SK-N-MC (cell line): Measurements from ENCODE around the gene MOV10.

ENCODE experiments used
- DNase-seq: peaks from one replicate; pipeline ENCODE4 v3.0.0-alpha.2; 2011; ENCODE audit warnings: low read depth, low spot score
- H3K27ac ChIP-seq: fragments of 200-600 bp; sonication (generic); 2 replicates; pipeline ENCODE4 v1.5.1; 2016; ENCODE audit warnings: mixed run types
- H3K36me3 ChIP-seq: fragments of 200-600 bp; sonication (generic); 2 replicates; pipeline ENCODE4 v1.6.1; 2017; ENCODE audit warnings: antibody characterized with exemption, low read length, mixed read lengths; ENCODE audit not compliant: insufficient read depth
- H3K4me3 ChIP-seq: fragments of 200-600 bp; sonication (generic); 2 replicates; pipeline ENCODE4 v1.5.1; 2016
- H3K9ac ChIP-seq: fragments of 200-600 bp; sonication (generic); 2 replicates; pipeline ENCODE4 v1.8.0; 2017; ENCODE audit warnings: mixed run types, mixed read lengths; ENCODE audit not compliant: insufficient read length
- H3K9me3 ChIP-seq: fragments of 200-600 bp; sonication (generic); 2 replicates; pipeline ENCODE4 v1.6.1; 2017; ENCODE audit warnings: low read depth, mild to moderate bottlenecking, antibody characterized with exemption, low read length, moderate library complexity, mixed read lengths
- EZH2 ChIP-seq: fragments of 200-600 bp; sonication (generic); IDR thresholded peaks from one replicate; pipeline ENCODE4 v1.6.1; 2017; ENCODE audit warnings: antibody characterized with exemption
- FOXP2 ChIP-seq: optimal IDR thresholded peaks from 2 replicates; pipeline ENCODE3; 2011; ENCODE audit warnings: mild to moderate bottlenecking, moderate library complexity; ENCODE audit not compliant: insufficient read depth; ENCODE audit errors: extremely low read length, control extremely low read depth
- POLR2AphosphoS5 ChIP-seq: IDR thresholded peaks from 2 replicates; pipeline ENCODE4 v1.6.1; 2012; ENCODE audit warnings: mild to moderate bottlenecking, low read depth, low read length, borderline replicate concordance

MOV10 gene

DNA sequence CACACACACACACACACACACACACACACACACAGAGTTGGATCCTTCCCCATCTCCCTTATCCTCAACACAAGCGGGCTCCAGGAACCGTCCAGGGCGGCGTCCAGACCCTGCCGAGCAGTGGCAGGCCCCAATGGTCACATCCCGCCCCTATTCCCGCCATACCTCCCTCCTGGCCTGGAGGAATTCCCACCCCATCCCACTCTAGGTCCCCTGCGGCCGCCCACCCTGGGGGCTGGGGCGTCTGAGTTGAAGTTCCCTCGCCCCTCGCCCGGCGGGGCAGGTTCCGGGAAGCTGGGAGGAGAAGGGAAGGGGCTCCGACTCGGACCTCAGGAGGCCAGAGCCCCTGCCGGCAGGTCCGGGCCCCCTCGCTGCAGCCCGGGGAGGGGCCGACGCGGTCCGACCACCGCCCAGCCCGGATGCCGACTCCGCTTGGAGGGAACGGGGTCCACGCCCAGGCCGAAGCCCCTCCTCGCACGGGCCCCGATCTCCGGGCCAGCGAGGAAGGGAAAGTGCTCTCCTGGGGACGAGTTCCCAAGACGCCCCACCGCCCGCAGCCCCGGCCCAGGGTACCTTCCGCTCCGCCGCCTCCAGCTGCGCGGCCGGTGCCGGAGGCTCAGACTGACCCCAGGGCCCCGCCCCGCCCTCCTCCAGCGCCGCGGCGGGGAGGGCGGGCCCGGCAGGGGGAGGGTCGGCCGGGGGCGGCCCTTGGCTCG is 32.2 kb downstream of the MOV10 start, which contains the start of gene RHOC:
TSS of gene RHOC (minus strand) at position 623 of the 716 bp plus-strand sequence. CDS start 3,328 bp downstream, outside the sequence.
- TF ChIP-seq POLR2AphosphoS5 (no peak), EZH2 (no peak), FOXP2 (no peak)
- H3K4me3 ChIP-seq, result peak within 1 kb of the TSS; percentile 76
- DNase-seq, result no peak
- no peaks in the 10 kb centered on the region for H3K9me3 ChIP-seq
- no peaks in the 10 kb centered on the region for H3K36me3 ChIP-seq
- H3K27ac ChIP-seq, result peak within 1 kb of the TSS; percentile 75
- H3K9ac ChIP-seq, result peak within 1 kb of the TSS; percentile 59

DNA sequence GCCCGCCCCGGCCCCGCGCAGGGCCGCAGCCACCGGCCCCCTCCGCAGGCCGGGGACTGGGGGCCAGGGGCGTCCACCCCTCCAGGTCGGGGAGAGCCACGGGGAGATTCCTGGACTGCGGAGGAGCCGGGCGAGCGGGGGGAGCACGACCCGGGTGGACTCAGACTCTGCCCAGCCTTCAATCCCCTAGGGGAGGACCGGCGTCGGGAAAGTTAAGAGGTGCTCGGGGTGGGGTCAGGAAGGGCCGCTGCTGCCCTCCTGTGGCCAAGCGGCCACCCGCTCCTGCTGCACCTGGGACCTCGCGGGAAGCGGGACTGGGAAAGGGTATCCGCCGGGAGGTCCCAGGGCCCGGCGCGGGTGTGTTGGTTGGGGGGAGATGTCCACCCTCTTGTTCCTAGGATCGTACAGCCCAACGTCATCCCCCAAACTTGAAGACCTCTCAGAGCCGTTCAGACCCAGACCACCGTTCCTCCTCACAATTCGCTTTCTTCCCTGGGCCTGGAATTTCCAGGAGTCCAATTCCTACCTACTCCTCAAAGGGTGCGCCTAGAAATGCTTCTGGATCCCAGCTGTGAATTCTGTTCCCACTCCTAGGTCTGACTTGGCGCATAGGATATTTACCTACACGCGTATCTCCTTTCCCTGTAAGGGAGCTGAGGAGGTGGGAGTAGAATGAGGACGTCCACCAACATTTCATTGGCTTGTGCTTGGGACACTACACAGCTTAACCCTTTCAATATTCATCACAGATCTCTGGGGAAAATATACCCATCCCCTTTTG is 33.0 kb downstream of the MOV10 start:
- Histone ChIP-seq H3K9ac (no peak overlapping the region), H3K36me3 (no peaks in the 10 kb centered on the region)
- TF ChIP-seq FOXP2, result no peak
- no peak for TF ChIP-seq POLR2AphosphoS5
- no peak for TF ChIP-seq EZH2

DNA sequence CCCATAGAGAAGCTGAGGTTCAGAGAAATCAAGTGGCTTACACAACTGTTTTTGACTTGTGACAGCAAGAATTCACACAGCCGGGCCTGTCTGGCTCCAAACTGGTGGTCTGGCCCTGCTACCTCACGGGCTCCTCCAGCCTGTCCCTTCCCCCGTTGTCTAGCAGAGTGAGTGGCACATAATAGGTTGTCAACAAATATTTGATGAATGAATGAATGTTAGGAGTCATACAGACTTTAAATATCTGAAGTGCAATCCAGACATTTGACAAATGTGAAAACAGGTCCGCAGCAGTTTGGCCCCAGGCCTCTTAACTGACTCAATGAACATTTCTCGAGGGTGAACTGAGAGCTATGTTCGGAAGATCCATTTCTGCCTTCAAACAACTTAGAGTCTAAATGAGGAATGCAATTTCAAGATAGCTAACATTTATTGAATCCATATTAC is 33.6 kb downstream of the MOV10 start:
- Histone ChIP-seq H3K9ac (no peak overlapping the region), H3K4me3 (no peak overlapping the region)

More for the DNA sequence above, 33.0 kb downstream of the MOV10 start:
- Histone ChIP-seq H3K27ac (no peak overlapping the region), H3K4me3 (peak overlapping the region; percentile 76), H3K9me3 (no peaks in the 10 kb centered on the region)
- no peak for DNase-seq

DNA sequence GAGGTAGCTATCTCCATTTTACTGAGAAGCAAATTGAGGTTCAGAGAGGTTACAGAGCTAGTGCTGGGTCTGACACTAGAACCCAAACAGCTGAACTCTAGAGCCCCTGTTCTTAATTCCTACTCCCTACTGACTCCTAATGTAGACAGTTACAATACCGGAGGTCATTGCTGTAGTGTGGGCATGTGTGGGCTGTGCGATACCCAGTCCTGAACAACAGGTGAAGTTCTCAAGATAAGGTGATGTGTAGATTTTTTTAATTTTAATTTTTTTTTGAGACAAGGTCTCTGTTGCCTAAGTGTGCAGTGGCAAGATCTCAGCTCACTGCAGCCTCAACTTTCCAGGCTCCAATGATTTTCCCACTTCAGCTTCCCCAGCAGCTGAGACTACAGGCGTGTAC is 34.0 kb downstream of the MOV10 start:
- no peak overlapping the region for H3K4me3 ChIP-seq
- no peak overlapping the region for H3K27ac ChIP-seq
- no peak for DNase-seq
- no peaks in the 10 kb centered on the region for H3K36me3 ChIP-seq
- no peak overlapping the region for H3K9ac ChIP-seq
- no peaks in the 10 kb centered on the region for H3K9me3 ChIP-seq
- no peak for TF ChIP-seq FOXP2
- TF ChIP-seq POLR2AphosphoS5, result no peak
- no peak for TF ChIP-seq EZH2

More for the DNA sequence above, 33.6 kb downstream of the MOV10 start:
- H3K9me3 ChIP-seq, result no peaks in the 10 kb centered on the region
- no peak for TF ChIP-seq POLR2AphosphoS5
- no peak for TF ChIP-seq EZH2
- no peak for TF ChIP-seq FOXP2
- H3K27ac ChIP-seq, result no peak overlapping the region
- no peaks in the 10 kb centered on the region for H3K36me3 ChIP-seq
- no peak for DNase-seq

DNA sequence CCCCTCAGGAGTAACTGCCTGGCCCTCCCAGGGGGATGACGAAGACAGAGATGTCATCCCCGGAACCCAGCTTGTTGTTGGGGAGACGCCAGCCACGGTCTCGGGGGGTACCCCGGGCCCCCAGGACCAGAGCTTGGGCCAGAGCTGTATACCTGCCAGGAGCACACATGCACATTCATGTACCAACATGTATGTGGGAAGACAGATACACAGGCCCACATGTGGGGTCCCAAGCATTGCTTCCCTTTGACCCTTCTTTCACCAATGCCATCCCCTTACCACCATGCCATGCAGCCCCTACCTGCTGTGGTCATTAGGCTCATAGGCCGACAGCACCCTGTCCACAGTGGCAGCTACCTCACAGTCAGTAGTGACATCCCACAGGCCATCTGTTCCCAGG is 35.7 kb downstream of the MOV10 start:
- Histone ChIP-seq H3K36me3 (no peaks in the 10 kb centered on the region), H3K9ac (no peak overlapping the region), H3K9me3 (no peaks in the 10 kb centered on the region), H3K4me3 (no peak overlapping the region), H3K27ac (no peak overlapping the region)
- TF ChIP-seq FOXP2 (no peak), EZH2 (no peak), POLR2AphosphoS5 (no peak)
- DNase-seq, result no peak

DNA sequence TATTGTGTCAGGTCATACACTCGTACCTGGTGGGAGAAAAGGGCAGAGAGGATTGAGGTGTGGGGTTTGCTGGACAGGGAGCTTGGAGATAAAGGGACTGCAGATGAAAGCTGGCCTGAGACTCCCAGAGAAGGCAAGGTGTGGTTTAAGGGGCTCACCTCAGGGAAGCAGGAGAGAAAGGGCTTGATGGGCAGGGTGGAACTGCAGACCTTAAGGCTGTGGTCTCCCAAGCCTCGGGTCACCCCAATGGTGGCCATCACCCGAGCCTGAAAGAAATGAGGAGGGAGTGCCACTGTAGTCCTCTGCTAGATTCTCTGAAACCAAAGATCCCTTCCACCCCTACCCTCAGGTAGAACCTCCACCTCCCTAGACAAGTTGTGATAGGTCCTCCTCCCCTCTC is 36.1 kb downstream of the MOV10 start:
- TF ChIP-seq POLR2AphosphoS5, result no peak
- TF ChIP-seq FOXP2, result no peak
- no peak for TF ChIP-seq EZH2
- H3K4me3 ChIP-seq, result no peak overlapping the region
- no peak overlapping the region for H3K9ac ChIP-seq
- H3K27ac ChIP-seq, result no peak overlapping the region
- no peaks in the 10 kb centered on the region for H3K36me3 ChIP-seq
- DNase-seq, result no peak
- no peaks in the 10 kb centered on the region for H3K9me3 ChIP-seq

DNA sequence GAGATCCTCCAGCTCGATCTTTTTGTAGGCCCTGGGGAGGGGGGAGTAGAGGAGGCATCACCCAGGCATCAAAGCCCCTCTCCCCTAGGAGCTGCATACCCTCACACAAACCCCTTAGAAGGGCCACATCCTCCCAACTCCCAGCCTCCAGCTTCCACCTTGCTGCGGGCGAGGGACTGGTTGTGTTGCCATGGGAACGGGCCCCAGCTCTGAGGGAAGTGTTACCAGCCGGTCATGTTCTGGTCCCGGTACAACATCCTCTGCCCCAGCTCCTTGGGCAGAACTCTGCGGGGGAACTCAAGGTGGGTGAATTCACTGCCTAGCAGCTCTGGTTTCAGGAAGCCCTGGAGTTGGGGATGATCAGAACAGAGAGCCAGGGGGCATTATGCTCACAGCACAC is 36.6 kb downstream of the MOV10 start:
- Histone ChIP-seq H3K9me3 (no peaks in the 10 kb centered on the region), H3K4me3 (no peak overlapping the region), H3K9ac (no peak overlapping the region), H3K36me3 (no peaks in the 10 kb centered on the region), H3K27ac (no peak overlapping the region)
- TF ChIP-seq EZH2, result no peak
- TF ChIP-seq FOXP2, result no peak
- TF ChIP-seq POLR2AphosphoS5, result no peak
- no peak for DNase-seq

DNA sequence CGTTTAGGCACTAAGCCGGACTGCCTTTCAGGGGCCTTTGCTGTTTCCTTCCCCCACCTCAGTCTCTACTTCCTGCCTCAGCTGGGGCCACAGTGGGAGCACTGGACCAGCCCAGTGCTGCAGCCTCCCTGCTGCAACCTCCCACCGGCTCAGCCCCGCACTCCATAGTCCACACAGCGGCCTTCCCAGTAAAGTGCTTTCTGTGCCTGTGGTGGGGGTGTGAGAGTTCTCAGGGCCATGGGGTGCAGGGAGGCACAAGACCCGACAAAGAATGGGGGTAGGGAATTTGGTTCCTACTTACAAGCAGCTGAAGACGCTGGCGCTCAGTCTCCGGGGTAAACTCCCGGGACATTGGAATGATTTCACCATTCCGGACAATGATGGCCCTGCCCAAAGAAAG is 37.2 kb downstream of the MOV10 start:
- DNase-seq, result no peak
- H3K9ac ChIP-seq, result no peak overlapping the region
- no peak overlapping the region for H3K27ac ChIP-seq
- no peaks in the 10 kb centered on the region for H3K9me3 ChIP-seq
- TF ChIP-seq POLR2AphosphoS5, result no peak
- TF ChIP-seq EZH2, result no peak
- TF ChIP-seq FOXP2, result no peak
- H3K36me3 ChIP-seq, result no peaks in the 10 kb centered on the region
- H3K4me3 ChIP-seq, result no peak overlapping the region
